ENCODE data around the gene ATOSA. TPM values are rescaled to one million over a fixed set of nuclear protein-coding genes. Genes with fewer than 3 reads are reported as not detected.

Gene ATOSA
- total RNA-seq, 2 donors from 2014 or later = 21.6 to 36.7 TPM

- Histone ChIP-seq H3K4me3 (no peak overlapping the region), H3K27ac (no peak overlapping the region), H3K27me3 (no peaks in the 10 kb centered on the region), H3K36me3 (peaks cover 58% of the 10 kb centered on the region), H3K9me3 (no peaks in the 10 kb centered on the region), H3K4me1 (peaks cover 0 to 33% of the 10 kb centered on the region in 2 donors)
- DNase-seq (ENCODE audit: low spot score) = no peak
- TF ChIP-seq, protein P1, sequence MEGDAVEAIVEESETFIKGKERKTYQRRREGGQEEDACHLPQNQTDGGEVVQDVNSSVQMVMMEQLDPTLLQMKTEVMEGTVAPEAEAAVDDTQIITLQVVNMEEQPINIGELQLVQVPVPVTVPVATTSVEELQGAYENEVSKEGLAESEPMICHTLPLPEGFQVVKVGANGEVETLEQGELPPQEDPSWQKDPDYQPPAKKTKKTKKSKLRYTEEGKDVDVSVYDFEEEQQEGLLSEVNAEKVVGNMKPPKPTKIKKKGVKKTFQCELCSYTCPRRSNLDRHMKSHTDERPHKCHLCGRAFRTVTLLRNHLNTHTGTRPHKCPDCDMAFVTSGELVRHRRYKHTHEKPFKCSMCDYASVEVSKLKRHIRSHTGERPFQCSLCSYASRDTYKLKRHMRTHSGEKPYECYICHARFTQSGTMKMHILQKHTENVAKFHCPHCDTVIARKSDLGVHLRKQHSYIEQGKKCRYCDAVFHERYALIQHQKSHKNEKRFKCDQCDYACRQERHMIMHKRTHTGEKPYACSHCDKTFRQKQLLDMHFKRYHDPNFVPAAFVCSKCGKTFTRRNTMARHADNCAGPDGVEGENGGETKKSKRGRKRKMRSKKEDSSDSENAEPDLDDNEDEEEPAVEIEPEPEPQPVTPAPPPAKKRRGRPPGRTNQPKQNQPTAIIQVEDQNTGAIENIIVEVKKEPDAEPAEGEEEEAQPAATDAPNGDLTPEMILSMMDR (IDR thresholded peaks at IDR 0.05) = no peak
Observed at GRCh38 chr15:52670087-52670486, 9.1 kb downstream of the ATOSA start.

DNA sequence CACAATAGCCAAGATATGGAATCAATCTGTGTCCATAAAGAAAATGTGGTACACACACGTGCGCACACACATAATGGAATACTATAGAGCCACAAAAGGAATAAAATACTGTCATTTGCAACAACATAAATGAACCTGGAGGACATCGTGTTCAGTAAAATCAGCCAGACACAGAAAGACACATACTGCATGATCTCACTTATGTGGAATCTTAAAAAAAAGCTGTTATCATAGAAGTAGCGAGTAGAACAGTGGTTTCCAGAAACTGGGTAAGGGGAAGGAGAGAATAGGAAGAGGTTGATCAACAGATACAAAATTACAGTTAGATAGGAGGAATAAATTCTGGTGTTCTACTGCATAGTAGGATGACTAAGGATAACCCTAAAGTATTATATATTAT is 11.1 kb downstream of the ATOSA start:
- no peak overlapping the region for H3K27ac ChIP-seq

GRCh38 chr15:52667597-52667996 is 11.6 kb downstream of the ATOSA start:
- Histone ChIP-seq H3K9me3 (no peaks in the 10 kb centered on the region), H3K36me3 (peaks cover 47% of the 10 kb centered on the region), H3K27me3 (no peaks in the 10 kb centered on the region), H3K4me1 (peaks cover 0 to 25% of the 10 kb centered on the region in 2 donors), H3K27ac (no peak overlapping the region), H3K4me3 (no peak overlapping the region)
- DNase-seq (ENCODE audit: low spot score) = no peak
- TF ChIP-seq, protein P1 (IDR thresholded peaks at IDR 0.05) = no peak

More for the DNA sequence above, 11.1 kb downstream of the ATOSA start:
- Histone ChIP-seq H3K9me3 (no peaks in the 10 kb centered on the region), H3K27me3 (no peaks in the 10 kb centered on the region), H3K4me1 (peaks cover 0 to 25% of the 10 kb centered on the region in 2 donors), H3K36me3 (peaks cover 52% of the 10 kb centered on the region), H3K4me3 (no peak overlapping the region)
- TF ChIP-seq, protein P1 (IDR thresholded peaks at IDR 0.05) = no peak
- no peak for DNase-seq (ENCODE audit: low spot score)

DNA sequence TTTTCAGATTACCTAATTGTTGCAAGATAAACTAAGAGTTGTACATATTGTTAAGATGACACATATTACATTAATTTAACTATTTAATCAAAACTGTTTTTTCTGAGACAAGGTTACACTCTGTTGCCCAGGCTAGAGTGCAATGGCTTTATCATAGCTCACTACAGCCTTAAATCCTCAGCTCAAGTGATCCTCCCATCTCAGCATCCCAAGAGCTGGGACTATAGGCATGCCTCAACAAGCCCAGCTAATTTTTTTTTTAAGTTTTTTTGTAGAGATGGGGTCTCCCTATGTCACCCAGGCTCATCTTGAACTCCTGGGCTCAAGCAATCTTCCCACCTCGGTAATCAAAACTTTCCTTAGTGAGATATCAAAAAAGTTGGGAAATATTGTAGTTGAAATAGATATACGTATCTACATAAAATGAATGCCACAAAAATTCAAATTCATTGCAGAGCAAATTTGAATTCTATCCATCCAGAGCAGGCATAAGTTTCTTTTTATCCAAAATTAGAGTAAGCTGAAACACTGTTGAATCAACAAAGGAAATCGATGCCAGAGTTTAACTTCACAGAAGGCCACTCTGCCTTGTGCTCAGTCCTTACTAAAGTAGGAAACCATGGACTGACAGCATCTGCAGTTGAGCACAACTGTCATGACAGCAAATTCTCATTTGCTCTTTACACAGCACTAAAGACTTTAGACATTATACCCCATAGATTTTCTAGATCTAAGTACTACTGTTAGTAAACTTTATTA is 15.5 kb downstream of the ATOSA start:
- no peak overlapping the region for H3K27ac ChIP-seq
- H3K9me3 ChIP-seq = no peaks in the 10 kb centered on the region
- peaks cover 43% of the 10 kb centered on the region for H3K36me3 ChIP-seq
- TF ChIP-seq, protein P1 (IDR thresholded peaks at IDR 0.05) = no peak
- DNase-seq (ENCODE audit: low spot score) = no peak
- H3K4me1 ChIP-seq = peaks cover 0 to 23% of the 10 kb centered on the region in 2 donors
- H3K4me3 ChIP-seq = no peak overlapping the region
- no peaks in the 10 kb centered on the region for H3K27me3 ChIP-seq

GRCh38 chr15:52661909-52662308 is 17.3 kb downstream of the ATOSA start:
- Histone ChIP-seq H3K27me3 (no peaks in the 10 kb centered on the region), H3K36me3 (peaks cover 42% of the 10 kb centered on the region), H3K9me3 (no peaks in the 10 kb centered on the region), H3K4me3 (no peak overlapping the region), H3K4me1 (peaks cover 0 to 23% of the 10 kb centered on the region in 2 donors), H3K27ac (no peak overlapping the region)
- DNase-seq (ENCODE audit: low spot score) = no peak
- TF ChIP-seq, protein P1 (IDR thresholded peaks at IDR 0.05) = no peak

Data from right atrium auricular region (tissue), 2 donors.